Bone marrow (tissue), 2 donors: Measurements from ENCODE around the gene EMC6.

Source experiments
- DNase-seq, 2 donors: peaks; one replicate each; lab custom pipeline; 2025; lab: John Stamatoyannopoulos, UW

The EMC6 gene

GRCh38 chr17:3656353-3656752 lies 12.3 kb upstream of the EMC6 start:
- no peak for DNase-seq

GRCh38 chr17:3656755-3657587 lies 11.6 kb upstream of the EMC6 start:
- no peak for DNase-seq

GRCh38 chr17:3657588-3657869 lies 11.1 kb upstream of the EMC6 start:
- DNase-seq = no peak

GRCh38 chr17:3657874-3658783 lies 10.5 kb upstream of the EMC6 start:
- DNase-seq = no peak

GRCh38 chr17:3658784-3659449 lies 9.7 kb upstream of the EMC6 start:
- DNase-seq = no peak

- no peak for DNase-seq
These were observed 9.0 kb upstream of the EMC6 start for GRCh38 chr17:3659541-3660111.

GRCh38 chr17:3660311-3660891 lies 8.2 kb upstream of the EMC6 start:
- no peak for DNase-seq

- no peak for DNase-seq
These were observed 5.3 kb upstream of the EMC6 start for GRCh38 chr17:3663102-3664011.

GRCh38 chr17:3665834-3666233 lies 2.8 kb upstream of the EMC6 start:
- no peak for DNase-seq

- DNase-seq = no peak
These were observed 2.1 kb upstream of the EMC6 start for GRCh38 chr17:3666516-3666915.

GRCh38 chr17:3667366-3668278 lies 990 bp upstream of the EMC6 start:
- no peak for DNase-seq

- DNase-seq = no peak
These were observed 404 bp downstream of the EMC6 start for GRCh38 chr17:3669085-3669347.

- DNase-seq = no peak
These were observed 936 bp downstream of the EMC6 start for GRCh38 chr17:3669548-3669947.

GRCh38 chr17:3672571-3672970 lies 4.0 kb downstream of the EMC6 start:
- no peak for DNase-seq

GRCh38 chr17:3675886-3676285 lies 7.3 kb downstream of the EMC6 start:
- no peak for DNase-seq

GRCh38 chr17:3678095-3678820 lies 9.6 kb downstream of the EMC6 start:
- DNase-seq = no peak

- DNase-seq = no peak
These were observed 10.4 kb downstream of the EMC6 start for GRCh38 chr17:3678821-3679530.

GRCh38 chr17:3679531-3680126 lies 11.0 kb downstream of the EMC6 start:
- no peak for DNase-seq
